ENCODE measurements around the gene GFI1B. TPM values are rescaled to one million over a fixed set of nuclear protein-coding genes. Genes with fewer than 3 reads are reported as not detected.

Gene GFI1B
- total RNA-seq, 1 donor from 2014 or later, result 0.27 TPM

GRCh38 chr9:133002147-133003070 is 23.9 kb downstream of the GFI1B start:
- Histone ChIP-seq H3K27me3 (ENCODE audit: low read depth) (peaks cover 78% of the 10 kb centered on the region), H3K27ac (replicated peaks) (no peak overlapping the region), H3K9me3 (replicated peaks) (no peaks in the 10 kb centered on the region), H3K4me3 (no peak overlapping the region), H3K36me3 (no peaks in the 10 kb centered on the region), H3K4me1 (peaks cover 12% of the 10 kb centered on the region)
- intact Hi-C loops (cut with micrococcal nuclease), result no loop called here
- no peak for TF ChIP-seq CTCF (IDR thresholded peaks at IDR 0.05; ENCODE audit: borderline replicate concordance)
- no peak for DNase-seq

- H3K27ac ChIP-seq (replicated peaks), result no peak overlapping the region
- H3K4me1 ChIP-seq, result peaks cover 12% of the 10 kb centered on the region
- H3K4me3 ChIP-seq, result no peak overlapping the region
- peaks cover 80% of the 10 kb centered on the region for H3K27me3 ChIP-seq (ENCODE audit: low read depth)
- no peak for DNase-seq
- no peaks in the 10 kb centered on the region for H3K9me3 ChIP-seq (replicated peaks)
- intact Hi-C loops (cut with micrococcal nuclease), result no loop called here
- no peak for TF ChIP-seq CTCF (IDR thresholded peaks at IDR 0.05; ENCODE audit: borderline replicate concordance)
- no peaks in the 10 kb centered on the region for H3K36me3 ChIP-seq
Observed at GRCh38 chr9:133003071-133003461, 24.6 kb downstream of the GFI1B start.

- no peak for DNase-seq
- H3K4me1 ChIP-seq, result peaks cover 12% of the 10 kb centered on the region
- peaks cover 85% of the 10 kb centered on the region for H3K27me3 ChIP-seq (ENCODE audit: low read depth)
- H3K9me3 ChIP-seq (replicated peaks), result no peaks in the 10 kb centered on the region
- no peaks in the 10 kb centered on the region for H3K36me3 ChIP-seq
- no peak for TF ChIP-seq CTCF (IDR thresholded peaks at IDR 0.05; ENCODE audit: borderline replicate concordance)
- H3K4me3 ChIP-seq, result no peak overlapping the region
- no peak overlapping the region for H3K27ac ChIP-seq (replicated peaks)
- intact Hi-C loops (cut with micrococcal nuclease), result no loop called here
Observed at GRCh38 chr9:133003671-133004090, 25.2 kb downstream of the GFI1B start.

GRCh38 chr9:133004091-133004998 is 25.9 kb downstream of the GFI1B start:
- Histone ChIP-seq H3K27me3 (ENCODE audit: low read depth) (peaks cover 84% of the 10 kb centered on the region), H3K9me3 (replicated peaks) (no peaks in the 10 kb centered on the region), H3K36me3 (no peaks in the 10 kb centered on the region), H3K27ac (replicated peaks) (no peak overlapping the region), H3K4me3 (no peak overlapping the region), H3K4me1 (peaks cover 8% of the 10 kb centered on the region)
- TF ChIP-seq CTCF (IDR thresholded peaks at IDR 0.05; ENCODE audit: borderline replicate concordance), result no peak
- DNase-seq, result no peak
- intact Hi-C loops (cut with micrococcal nuclease), result no loop called here

GRCh38 chr9:133004999-133005760 is 26.7 kb downstream of the GFI1B start:
- H3K27me3 ChIP-seq (ENCODE audit: low read depth), result peaks cover 83% of the 10 kb centered on the region
- H3K4me3 ChIP-seq, result no peak overlapping the region
- no peak overlapping the region for H3K27ac ChIP-seq (replicated peaks)
- no peaks in the 10 kb centered on the region for H3K4me1 ChIP-seq
- no peaks in the 10 kb centered on the region for H3K9me3 ChIP-seq (replicated peaks)
- H3K36me3 ChIP-seq, result no peaks in the 10 kb centered on the region
- TF ChIP-seq CTCF (IDR thresholded peaks at IDR 0.05; ENCODE audit: borderline replicate concordance), result no peak
- intact Hi-C loops (cut with micrococcal nuclease), result no loop called here
- DNase-seq, result no peak
